NCI-H1092 (cell line): ENCODE data around the gene SLC25A26.

ENCODE experiments used
- DNase-seq: peaks from one replicate; lab custom pipeline; 2025; lab: John Stamatoyannopoulos, UW

SLC25A26 gene

GRCh38 chr3:66376568-66376967, 155.8 kb downstream of the SLC25A26 start:
- DNase-seq, result no peak

DNA sequence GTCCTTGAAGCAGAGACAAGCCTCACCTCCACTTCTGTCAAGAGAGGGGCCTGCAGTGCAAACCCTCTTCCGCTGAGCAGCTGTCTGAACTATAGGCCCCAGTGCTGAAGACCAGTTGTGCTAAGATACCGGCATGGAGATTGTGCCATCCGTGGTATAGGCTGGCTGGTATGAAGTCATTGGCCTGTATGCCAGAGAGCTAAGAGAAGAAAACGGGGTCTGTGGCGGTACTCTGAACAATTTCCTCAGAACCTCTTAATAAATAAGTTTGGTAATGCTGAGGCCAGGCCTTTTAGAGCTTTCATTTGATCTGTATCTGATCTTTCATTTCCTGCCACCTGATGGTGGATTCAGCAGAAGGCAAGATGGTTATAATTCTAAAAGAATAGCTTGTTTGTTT, 157.0 kb downstream of the SLC25A26 start:
- DNase-seq, result no peak

DNA sequence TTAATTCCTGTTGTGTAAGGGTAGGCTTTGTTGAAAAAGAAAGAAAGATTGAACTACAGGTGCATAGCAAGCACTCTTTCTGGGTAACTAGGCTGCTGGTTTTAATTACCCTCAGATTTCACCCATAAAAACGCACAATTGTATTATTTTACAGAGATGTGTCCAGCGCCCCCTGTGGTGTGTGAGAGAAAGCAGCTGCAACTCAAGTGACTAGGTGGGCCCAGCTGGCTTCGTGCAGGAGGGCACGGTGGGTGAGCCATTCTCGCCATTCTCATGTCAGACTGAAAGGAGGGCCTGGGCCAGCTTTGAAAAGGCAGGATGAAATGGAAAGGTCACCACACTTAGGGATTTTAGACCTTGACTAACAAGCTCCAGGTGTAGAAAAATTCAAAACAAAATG, 157.5 kb downstream of the SLC25A26 start:
- no peak for DNase-seq

DNA sequence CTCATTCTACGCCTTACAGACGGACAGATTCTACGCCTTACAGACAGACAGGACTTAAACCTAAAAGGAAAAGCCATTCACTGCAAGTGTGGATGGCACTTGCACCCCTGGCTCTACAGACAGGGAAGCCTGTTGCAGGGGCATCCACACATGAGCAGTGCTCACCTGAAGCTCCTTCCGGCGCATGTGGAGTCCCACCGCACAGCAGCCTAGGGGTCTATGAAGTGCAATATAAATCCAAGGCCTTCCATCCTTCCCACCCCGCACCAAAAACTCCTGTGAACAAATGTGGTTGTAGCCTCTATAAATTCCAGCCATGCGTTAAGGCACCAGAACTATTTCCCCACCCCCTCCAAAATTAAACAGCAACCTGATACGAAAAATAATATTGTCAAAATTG, 158.8 kb downstream of the SLC25A26 start:
- DNase-seq, result no peak

- no peak for DNase-seq
Measured at GRCh38 chr3:66380200-66380932, 159.6 kb downstream of the SLC25A26 start.

DNA sequence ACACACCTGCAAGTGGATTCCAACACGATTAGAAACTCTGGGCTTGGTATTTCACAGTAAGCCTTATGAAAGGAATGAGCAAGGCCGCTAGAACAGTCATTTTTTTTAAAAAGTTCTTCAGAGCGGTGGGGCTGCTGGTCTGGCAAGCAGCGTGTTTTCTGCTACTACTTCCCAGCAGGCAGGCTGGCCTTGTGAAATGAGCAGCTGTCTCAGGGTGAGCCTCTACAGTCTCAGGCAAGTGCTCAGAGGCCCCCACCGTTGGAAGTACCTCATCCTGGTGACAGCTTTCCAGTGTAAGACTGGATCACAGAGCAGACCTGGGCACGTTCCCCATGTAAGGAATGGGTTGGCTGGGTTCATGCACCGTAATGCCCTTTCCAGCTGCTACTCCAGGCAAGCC, 160.8 kb downstream of the SLC25A26 start:
- DNase-seq, result no peak

DNA sequence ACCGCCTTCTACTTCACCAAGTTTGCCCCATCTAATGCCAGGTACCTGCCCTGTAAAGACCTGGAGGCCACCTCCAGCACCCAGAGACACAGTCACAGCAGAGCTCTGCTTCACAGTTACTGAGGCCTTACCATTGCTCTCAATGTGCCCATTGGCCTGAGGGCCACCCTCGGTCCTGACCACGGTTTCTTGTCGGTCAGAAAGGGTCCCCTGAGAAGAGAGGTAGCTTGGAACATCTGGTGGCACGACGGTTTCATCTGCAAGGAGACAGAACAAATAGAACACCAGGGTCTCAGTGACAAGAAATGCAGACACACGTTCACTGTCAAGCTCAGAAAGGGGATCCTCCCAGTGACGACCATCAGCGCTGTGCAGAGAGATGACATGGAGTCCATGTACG, 161.3 kb downstream of the SLC25A26 start:
- no peak for DNase-seq

GRCh38 chr3:66383023-66383422, 162.2 kb downstream of the SLC25A26 start:
- no peak for DNase-seq

GRCh38 chr3:66383998-66384745, 163.4 kb downstream of the SLC25A26 start:
- no peak for DNase-seq

GRCh38 chr3:66385066-66385465, 164.3 kb downstream of the SLC25A26 start:
- no peak for DNase-seq

- DNase-seq, result no peak
Measured at GRCh38 chr3:66386011-66386924, 165.5 kb downstream of the SLC25A26 start.

DNA sequence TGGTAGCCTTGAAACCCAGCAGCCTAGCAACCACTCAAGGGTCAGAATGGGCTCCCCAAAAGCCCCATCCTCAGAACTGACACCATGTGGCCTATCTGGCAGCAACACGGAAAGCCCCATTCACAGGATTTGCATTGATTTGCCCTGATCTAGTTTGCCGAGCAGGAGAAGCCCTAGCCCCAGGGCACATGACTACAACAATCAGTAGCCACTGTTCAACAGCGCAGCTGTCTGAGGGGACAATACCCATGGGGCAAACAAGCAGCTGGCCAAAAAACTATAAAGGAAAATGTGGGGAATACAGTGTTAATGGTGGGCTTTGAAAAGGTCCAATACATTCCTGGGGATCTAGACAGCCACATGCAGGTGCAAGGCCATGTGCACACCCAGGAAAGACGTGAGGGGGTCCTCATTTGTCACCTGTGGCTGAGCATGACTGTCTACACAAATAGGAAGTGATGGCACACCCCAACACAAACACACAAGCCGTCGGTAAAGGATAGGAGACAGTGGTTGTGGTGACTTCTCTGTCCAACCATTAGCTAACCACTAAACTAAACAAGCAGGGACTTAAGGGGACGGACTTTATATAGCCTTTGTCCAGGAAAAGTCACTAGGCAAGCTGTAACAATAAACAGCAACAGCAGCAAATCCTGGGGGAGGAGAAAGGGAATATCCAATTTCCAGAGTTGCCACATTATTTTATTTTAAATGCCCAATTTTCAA, 166.3 kb downstream of the SLC25A26 start:
- DNase-seq, result no peak

DNA sequence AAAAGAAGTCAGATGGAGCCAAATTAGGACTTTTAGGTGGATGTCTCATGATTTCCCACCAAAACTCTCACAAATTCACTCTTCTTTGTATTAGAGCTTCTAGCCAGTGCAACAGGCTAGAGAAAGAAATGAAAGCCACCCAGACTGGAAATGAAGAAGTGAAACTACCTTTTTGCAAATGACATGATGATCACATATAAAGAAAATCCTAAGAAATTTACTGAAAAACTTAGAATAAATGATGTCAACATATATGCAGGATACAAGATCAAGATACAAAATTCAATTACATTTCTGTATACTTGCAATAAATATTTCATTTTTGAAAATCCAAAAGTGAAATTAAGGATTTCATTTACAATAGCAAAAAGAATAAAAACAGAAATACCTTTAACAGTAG, 169.2 kb downstream of the SLC25A26 start:
- DNase-seq, result no peak

GRCh38 chr3:66392512-66392911, 171.7 kb downstream of the SLC25A26 start:
- no peak for DNase-seq

GRCh38 chr3:66392966-66393332, 172.1 kb downstream of the SLC25A26 start:
- DNase-seq, result no peak

DNA sequence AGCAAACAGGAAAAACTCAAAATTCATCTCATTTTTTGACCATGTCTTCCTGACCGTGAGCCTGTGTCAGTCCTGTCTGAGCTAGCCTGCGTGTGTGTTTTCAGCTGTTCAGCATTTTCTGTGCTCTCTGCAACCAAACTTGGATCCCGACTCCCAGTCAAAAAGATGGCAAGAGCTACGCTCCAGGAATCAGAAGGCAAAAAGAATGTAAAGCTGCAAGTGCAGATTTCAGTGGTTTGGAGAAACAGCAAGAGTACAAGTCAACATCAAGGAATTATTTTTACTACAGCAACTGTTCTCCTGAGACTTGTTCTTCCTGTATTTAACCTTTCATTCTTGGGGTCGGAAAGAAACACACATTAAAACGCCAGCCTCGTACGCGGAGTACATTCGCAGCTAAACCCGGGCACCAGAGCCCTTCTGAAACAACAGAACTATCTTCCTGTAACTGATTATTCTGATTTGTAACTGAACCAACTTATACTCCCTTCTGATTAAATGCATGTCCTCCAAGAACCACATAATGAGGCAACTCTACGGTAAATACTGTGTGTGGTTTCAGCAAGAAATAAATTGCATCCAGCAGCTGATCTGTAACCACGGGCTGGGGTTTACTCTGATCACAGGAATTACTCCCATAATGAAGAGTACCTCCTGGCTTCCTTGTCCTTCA, 172.7 kb downstream of the SLC25A26 start:
- DNase-seq, result no peak

- no peak for DNase-seq
Measured at GRCh38 chr3:66394019-66394752, 173.4 kb downstream of the SLC25A26 start.

DNA sequence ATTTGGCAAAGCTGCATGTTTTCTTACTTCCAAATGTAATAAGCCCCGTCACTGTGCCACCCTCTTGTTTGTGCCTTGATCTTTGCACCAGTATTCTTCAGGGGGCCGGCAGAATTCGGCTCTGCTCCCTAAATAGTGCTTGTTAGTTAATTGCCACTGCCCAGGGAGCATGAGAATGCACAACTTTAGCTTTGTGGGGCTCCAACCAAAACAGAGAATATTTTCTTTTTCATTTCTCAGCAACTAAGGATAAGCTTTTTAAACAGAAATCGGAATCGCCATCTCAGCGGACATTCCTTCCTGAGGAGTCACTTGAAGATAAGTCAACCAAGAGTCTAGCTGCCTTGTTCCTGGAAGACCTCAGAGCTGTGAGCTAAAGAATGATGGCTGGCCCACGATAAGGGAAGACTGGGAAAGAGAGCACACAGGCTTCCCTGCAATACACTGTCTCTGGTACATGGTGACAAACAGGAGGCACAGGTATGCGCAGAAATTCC, 174.0 kb downstream of the SLC25A26 start:
- no peak for DNase-seq

DNA sequence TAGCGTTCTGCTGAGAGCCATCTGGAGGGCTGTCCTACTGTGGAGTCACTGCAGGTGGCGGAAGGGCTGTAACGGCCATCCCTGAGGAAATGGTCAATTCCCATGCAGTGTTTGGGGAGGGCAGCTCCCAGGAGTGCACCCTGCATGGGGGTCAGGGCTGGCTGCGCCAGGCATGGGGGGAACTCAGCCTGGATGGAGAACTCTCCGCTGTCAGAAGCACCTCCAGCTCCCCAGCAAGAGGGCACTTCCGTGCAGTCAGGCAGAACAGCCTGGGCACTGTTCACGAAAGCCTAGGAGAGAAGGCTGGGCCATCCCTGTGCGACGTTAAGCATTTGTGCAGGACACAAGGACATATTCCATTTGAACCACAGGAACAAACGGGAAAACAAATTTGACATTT, 174.8 kb downstream of the SLC25A26 start:
- no peak for DNase-seq

DNA sequence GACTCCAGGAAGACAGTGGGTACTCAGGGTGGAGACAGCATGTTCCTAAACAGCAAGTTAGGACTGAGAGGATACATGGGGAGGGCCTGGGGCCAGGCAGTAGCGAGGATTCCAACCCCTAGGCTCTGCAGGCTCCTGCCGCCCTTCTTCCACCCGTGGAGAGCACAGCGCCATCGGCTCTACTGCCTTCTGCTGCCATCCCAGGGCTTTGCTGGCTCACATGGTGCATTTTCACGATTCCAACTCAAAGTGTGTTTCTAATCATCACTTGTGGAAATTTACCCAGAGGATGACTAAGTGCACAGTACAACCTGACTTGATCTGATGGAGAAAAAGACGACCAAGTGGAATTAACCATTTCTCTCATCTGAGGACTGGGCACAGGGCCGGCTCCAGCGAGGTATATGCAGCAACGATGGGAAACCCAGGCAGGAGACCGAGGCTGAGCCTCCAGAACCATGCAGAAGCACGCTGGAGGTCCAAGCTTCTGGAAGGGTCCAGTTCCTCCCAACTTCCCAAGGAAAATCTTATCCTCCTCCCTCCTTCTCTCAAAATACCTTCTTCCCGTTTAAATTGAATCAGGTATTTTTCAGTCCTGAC, 175.5 kb downstream of the SLC25A26 start:
- DNase-seq, result no peak
